Mucosa of rectum (tissue), 2 donors: ENCODE measurements around the gene SHTN1.

Experiments used
- H3K27ac ChIP-seq, 2 donors: one replicate each; pipeline ENCODE4 v1.7.0; 2013; ENCODE audit warnings: inconsistent platforms in 2 of 2, low read depth in 2 of 2, low read length in 2 of 2
- H3K27me3 ChIP-seq, 2 donors: one replicate each; pipeline ENCODE4 v1.7.0; 2013; ENCODE audit warnings: low read length in 2 of 2; ENCODE audit not compliant: control insufficient read depth in 2 of 2, insufficient read depth in 2 of 2
- H3K36me3 ChIP-seq, 2 donors: one replicate each; pipeline ENCODE4 v1.7.0; 2013; ENCODE audit warnings: low read length in 2 of 2; ENCODE audit not compliant: control insufficient read depth in 2 of 2, insufficient read depth in 2 of 2
- H3K4me1 ChIP-seq, 2 donors: one replicate each; pipeline ENCODE4 v1.7.0; 2013; ENCODE audit warnings: low read length in 2 of 2, mild to moderate bottlenecking in 1 of 2; ENCODE audit not compliant: control insufficient read depth in 2 of 2, insufficient read depth in 2 of 2
- H3K4me3 ChIP-seq, 2 donors: one replicate each; pipeline ENCODE4 v1.7.0; 2013; ENCODE audit warnings: low read length in 2 of 2
- H3K9ac ChIP-seq, 2 donors: one replicate each; pipeline ENCODE4 v1.7.0; 2013; ENCODE audit warnings: low read length in 2 of 2, low read depth in 1 of 2, mild to moderate bottlenecking in 1 of 2
- H3K9me3 ChIP-seq, 2 donors: one replicate each; pipeline ENCODE4 v1.7.0; 2013; ENCODE audit warnings: low read length in 2 of 2; ENCODE audit not compliant: control insufficient read depth in 2 of 2
- donor health status: healthy.
- donor health status: Normal muscosa, but diverticular disease.

The SHTN1 gene

GRCh38 chr10:116970050-116970449 is 34.9 kb downstream of the SHTN1 start:
- H3K4me1 ChIP-seq = no peaks in the 10 kb centered on the region
- peaks cover 0 to 2% of the 10 kb centered on the region in 2 donors for H3K9me3 ChIP-seq
- no peak overlapping the region for H3K9ac ChIP-seq
- no peaks in the 10 kb centered on the region for H3K27me3 ChIP-seq
- no peak overlapping the region for H3K27ac ChIP-seq
- H3K36me3 ChIP-seq = peaks cover 0 to 5% of the 10 kb centered on the region in 2 donors
- H3K4me3 ChIP-seq = no peak overlapping the region

- H3K36me3 ChIP-seq = peaks cover 0 to 5% of the 10 kb centered on the region in 2 donors
- H3K9me3 ChIP-seq = peaks cover 0 to 2% of the 10 kb centered on the region in 2 donors
- no peak overlapping the region for H3K4me3 ChIP-seq
- no peaks in the 10 kb centered on the region for H3K4me1 ChIP-seq
- no peak overlapping the region for H3K9ac ChIP-seq
- H3K27me3 ChIP-seq = no peaks in the 10 kb centered on the region
- H3K27ac ChIP-seq = no peak overlapping the region
Measured at GRCh38 chr10:116968331-116968730, 36.7 kb downstream of the SHTN1 start.

DNA sequence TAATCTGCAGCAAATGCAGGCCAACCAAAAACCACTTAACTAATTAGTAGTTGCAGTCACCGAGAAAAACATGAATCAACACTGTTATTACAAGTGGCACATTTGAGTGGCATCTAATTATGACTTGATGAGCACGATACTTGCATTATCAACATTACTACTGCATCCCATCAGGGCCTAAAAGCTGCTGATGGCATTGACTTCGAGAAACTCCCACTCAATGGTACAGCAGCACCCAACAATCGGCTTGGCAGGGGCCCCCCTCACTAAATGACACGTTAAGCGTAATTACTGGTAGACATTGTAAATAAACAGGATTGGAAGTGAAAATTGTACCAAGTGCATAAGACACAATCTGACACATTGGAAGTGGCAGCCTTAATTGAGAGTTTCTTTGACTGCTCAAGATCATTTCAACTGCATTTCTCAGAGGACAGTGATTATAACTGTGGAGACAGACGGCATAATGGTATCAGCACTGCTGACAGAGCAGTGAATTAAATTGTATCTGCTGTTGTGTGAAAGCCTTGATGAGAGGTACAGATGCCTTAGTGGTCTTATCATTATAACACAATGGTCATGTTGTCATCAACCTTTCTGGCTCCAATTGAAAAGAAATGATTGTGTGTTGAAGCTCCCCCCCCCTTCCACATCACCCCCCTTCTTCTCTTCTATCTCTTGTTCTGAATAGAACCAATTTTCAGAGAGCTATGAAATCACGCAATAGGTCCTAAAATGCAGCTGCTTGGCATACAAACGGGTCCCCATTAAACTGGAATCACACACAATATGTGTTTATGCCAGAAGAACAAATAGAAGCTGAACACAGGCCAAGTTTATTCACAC is 43.4 kb downstream of the SHTN1 start:
- no peaks in the 10 kb centered on the region for H3K27me3 ChIP-seq
- H3K36me3 ChIP-seq = peaks cover 0 to 4% of the 10 kb centered on the region in 2 donors
- no peak overlapping the region for H3K4me3 ChIP-seq
- H3K9me3 ChIP-seq = no peaks in the 10 kb centered on the region
- H3K4me1 ChIP-seq = no peaks in the 10 kb centered on the region
- no peak overlapping the region for H3K9ac ChIP-seq
- no peak overlapping the region for H3K27ac ChIP-seq

GRCh38 chr10:116960066-116960776 is 44.8 kb downstream of the SHTN1 start:
- H3K36me3 ChIP-seq = peaks cover 0 to 4% of the 10 kb centered on the region in 2 donors
- no peaks in the 10 kb centered on the region for H3K27me3 ChIP-seq
- no peaks in the 10 kb centered on the region for H3K9me3 ChIP-seq
- H3K4me1 ChIP-seq = no peaks in the 10 kb centered on the region
- no peak overlapping the region for H3K27ac ChIP-seq
- no peak overlapping the region for H3K9ac ChIP-seq
- H3K4me3 ChIP-seq = no peak overlapping the region

DNA sequence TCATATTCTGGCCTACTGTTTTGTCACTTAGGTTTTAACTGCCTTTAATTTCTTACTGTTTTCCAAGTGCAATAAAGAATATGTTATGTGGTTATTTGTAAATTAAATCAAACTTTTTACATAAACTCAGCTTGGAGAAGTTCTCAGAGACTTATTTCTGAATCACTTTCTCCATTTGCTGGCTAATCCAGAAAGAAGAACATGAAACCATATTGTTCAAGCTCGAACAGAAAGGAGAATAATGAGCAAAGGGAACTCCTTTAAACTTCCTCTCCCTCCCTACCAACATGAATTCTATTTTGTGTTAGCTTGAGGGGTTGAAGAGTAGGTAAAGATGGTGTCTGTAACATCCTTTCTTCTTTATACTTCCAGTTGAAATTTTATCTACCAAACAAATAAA is 52.3 kb downstream of the SHTN1 start:
- Histone ChIP-seq H3K27me3 (no peaks in the 10 kb centered on the region), H3K9ac (no peak overlapping the region), H3K4me1 (no peaks in the 10 kb centered on the region), H3K27ac (no peak overlapping the region), H3K9me3 (no peaks in the 10 kb centered on the region), H3K36me3 (no peaks in the 10 kb centered on the region), H3K4me3 (no peak overlapping the region)

- no peaks in the 10 kb centered on the region for H3K4me1 ChIP-seq
- no peak overlapping the region for H3K9ac ChIP-seq
- H3K27ac ChIP-seq = peak overlapping the region in 1 of 2 donors; percentile 29
Measured at GRCh38 chr10:116948530-116948870, 56.5 kb downstream of the SHTN1 start.

GRCh38 chr10:116947841-116948529 is 57.0 kb downstream of the SHTN1 start:
- no peaks in the 10 kb centered on the region for H3K27me3 ChIP-seq
- peaks cover 2 to 6% of the 10 kb centered on the region in 2 donors for H3K36me3 ChIP-seq
- no peaks in the 10 kb centered on the region for H3K4me1 ChIP-seq
- no peak overlapping the region for H3K9ac ChIP-seq
- H3K4me3 ChIP-seq = no peak overlapping the region
- no peaks in the 10 kb centered on the region for H3K9me3 ChIP-seq
- H3K27ac ChIP-seq = peak overlapping the region in 1 of 2 donors; percentile 29

More at GRCh38 chr10:116948530-116948870, 56.5 kb downstream of the SHTN1 start:
- Histone ChIP-seq H3K9me3 (no peaks in the 10 kb centered on the region), H3K4me3 (no peak overlapping the region), H3K36me3 (peaks cover 2 to 6% of the 10 kb centered on the region in 2 donors), H3K27me3 (no peaks in the 10 kb centered on the region)

DNA sequence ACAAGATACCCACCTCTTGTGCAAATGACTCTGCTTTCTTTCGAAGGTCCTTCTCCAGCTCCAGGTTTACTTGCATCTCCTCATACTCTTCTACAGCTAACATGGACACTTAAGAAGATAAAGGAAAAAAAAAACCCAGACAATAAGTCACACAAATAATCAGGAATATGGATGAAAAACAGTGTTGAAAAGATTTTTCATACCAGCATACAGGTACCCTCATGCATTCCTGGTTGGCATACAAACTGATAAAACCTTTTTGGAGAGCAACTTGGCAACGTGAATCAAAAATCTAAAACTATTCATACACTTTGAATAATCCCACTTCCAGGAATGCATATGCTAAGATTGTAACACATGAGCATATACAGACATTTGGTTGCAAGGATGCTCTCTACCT is 60.1 kb downstream of the SHTN1 start:
- Histone ChIP-seq H3K9me3 (no peaks in the 10 kb centered on the region), H3K9ac (no peak overlapping the region), H3K27me3 (no peaks in the 10 kb centered on the region), H3K4me3 (no peak overlapping the region), H3K4me1 (no peaks in the 10 kb centered on the region), H3K36me3 (peaks cover 6% of the 10 kb centered on the region in 2 donors), H3K27ac (no peak overlapping the region)

- no peaks in the 10 kb centered on the region for H3K27me3 ChIP-seq
- H3K9me3 ChIP-seq = no peaks in the 10 kb centered on the region
- no peak overlapping the region for H3K27ac ChIP-seq
Measured at GRCh38 chr10:116931806-116932205, 73.2 kb downstream of the SHTN1 start.

DNA sequence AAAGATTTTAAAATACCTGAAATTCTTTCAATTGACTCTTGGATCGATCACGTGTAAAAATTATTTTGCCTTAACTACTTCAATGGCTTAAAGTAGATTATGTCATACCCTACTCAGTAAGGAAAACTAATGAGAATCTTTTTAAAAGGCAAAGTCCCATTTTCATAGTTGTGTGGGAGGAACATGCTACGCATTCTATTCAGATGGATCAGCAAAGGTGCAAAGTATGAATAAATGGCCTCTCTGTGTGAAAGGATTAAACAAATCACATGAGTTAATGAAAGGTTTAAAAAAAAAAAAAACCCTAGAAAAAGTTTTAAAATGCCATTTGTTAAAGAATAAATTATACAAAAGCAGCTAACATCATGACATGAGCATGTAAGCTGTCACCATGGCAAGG is 78.6 kb downstream of the SHTN1 start:
- H3K4me1 ChIP-seq = no peaks in the 10 kb centered on the region
- peaks cover 3 to 7% of the 10 kb centered on the region in 2 donors for H3K36me3 ChIP-seq
- no peaks in the 10 kb centered on the region for H3K27me3 ChIP-seq
- H3K4me3 ChIP-seq = no peak overlapping the region
- H3K9ac ChIP-seq = no peak overlapping the region
- H3K9me3 ChIP-seq = no peaks in the 10 kb centered on the region
- H3K27ac ChIP-seq = no peak overlapping the region

More at GRCh38 chr10:116931806-116932205, 73.2 kb downstream of the SHTN1 start:
- Histone ChIP-seq H3K36me3 (peaks cover 3 to 5% of the 10 kb centered on the region in 2 donors), H3K4me3 (no peak overlapping the region), H3K4me1 (no peaks in the 10 kb centered on the region), H3K9ac (no peak overlapping the region)
